HEK293 (cell line): Measurements from ENCODE around the gene MATN4.

ENCODE experiments used
- CTCF ChIA-PET: fragments of 350-600 bp; formaldehyde crosslinking; extraction: SDS; loops from one replicate; lab custom pipeline; 2021; ENCODE audit warnings: antibody characterized with exemption; lab: Yijun Ruan, JAX
- POLR2A ChIA-PET: fragments of 300-600 bp; formaldehyde crosslinking; extraction: SDS; loops from one replicate; lab custom pipeline; 2020; ENCODE audit warnings: antibody characterized with exemption, inconsistent platforms; lab: Yijun Ruan, JAX
- H3K27ac ChIP-seq: fragments of 200-500 bp; sonication (Bioruptor generic); 2 replicates; pipeline ENCODE4 v1.5.1; 2014; ENCODE audit warnings: low read depth, low read length, control low read depth, inconsistent platforms; ENCODE audit errors: extremely low read depth
- H3K36me3 ChIP-seq, 2 experiments: fragments of 200-500 bp in 1 of 2; sonication (Bioruptor generic) in 1 of 2; 1 replicate in 1 of 2; 2 replicates in 1 of 2; pipeline ENCODE4 v1.5.1; 2014 to 2017; ENCODE audit warnings: inconsistent platforms in 2 of 2, low read length in 2 of 2; ENCODE audit not compliant: control insufficient read depth in 2 of 2, insufficient read depth in 1 of 2
- H3K4me1 ChIP-seq: fragments of 200-500 bp; sonication (Bioruptor generic); 2 replicates; pipeline ENCODE4 v1.5.1; 2014; ENCODE audit warnings: mild to moderate bottlenecking, low read length, inconsistent platforms; ENCODE audit not compliant: control insufficient read depth, insufficient read depth
- H3K4me3 ChIP-seq: 2 replicates; pipeline ENCODE4 v1.5.1; 2011; ENCODE audit warnings: low read depth, mild to moderate bottlenecking, control low read depth, low read length, moderate library complexity
- H3K9me3 ChIP-seq: fragments of 200-500 bp; sonication (Bioruptor generic); 2 replicates; pipeline ENCODE4 v1.5.1; 2014; ENCODE audit warnings: low read depth, low read length, inconsistent platforms; ENCODE audit not compliant: control insufficient read depth, insufficient read depth
- KLF10 ChIP-seq: fragments of 450-650 bp; IDR thresholded peaks from 2 replicates; pipeline ENCODE4 v1.5.1; 2018; ENCODE audit warnings: missing biosample characterization, mild to moderate bottlenecking, missing genetic modification characterization
- KLF8 ChIP-seq: fragments of 450-650 bp; formaldehyde crosslinking; IDR thresholded peaks from 2 replicates; pipeline ENCODE4 v1.5.1; 2016; ENCODE audit warnings: missing biosample characterization, missing genetic modification characterization
- OSR2 ChIP-seq: fragments of 450-650 bp; formaldehyde crosslinking; IDR thresholded peaks from 2 replicates; pipeline ENCODE4 v1.5.1; 2016; ENCODE audit warnings: missing biosample characterization, missing genetic modification characterization
- OVOL3 ChIP-seq: fragments of 450-650 bp; formaldehyde crosslinking; IDR thresholded peaks from 2 replicates; pipeline ENCODE4 v1.5.1; 2016; ENCODE audit warnings: missing biosample characterization, missing genetic modification characterization
- RBAK ChIP-seq: fragments of 450-650 bp; formaldehyde crosslinking; IDR thresholded peaks from 2 replicates; pipeline ENCODE4 v1.5.1; 2016; ENCODE audit warnings: missing biosample characterization, missing genetic modification characterization
- WT1 ChIP-seq: fragments of 450-650 bp; formaldehyde crosslinking; IDR thresholded peaks from 2 replicates; pipeline ENCODE4 v1.5.1; 2016; ENCODE audit warnings: missing biosample characterization, missing genetic modification characterization
- ZBTB17 ChIP-seq: fragments of 450-650 bp; formaldehyde crosslinking; IDR thresholded peaks from 2 replicates; pipeline ENCODE4 v1.5.1; 2016; ENCODE audit warnings: missing biosample characterization, missing genetic modification characterization
- ZBTB26 ChIP-seq: fragments of 450-650 bp; formaldehyde crosslinking; optimal IDR thresholded peaks from 2 replicates; pipeline ENCODE3; 2016; ENCODE audit warnings: missing biosample characterization, mild to moderate bottlenecking, missing genetic modification characterization
- ZNF155 ChIP-seq: fragments of 450-650 bp; formaldehyde crosslinking; IDR thresholded peaks from 2 replicates; pipeline ENCODE4 v1.5.1; 2016; ENCODE audit warnings: missing biosample characterization, missing genetic modification characterization
- ZNF324 ChIP-seq: fragments of 450-650 bp; formaldehyde crosslinking; IDR thresholded peaks from 2 replicates; pipeline ENCODE4 v1.5.1; 2016; ENCODE audit warnings: missing biosample characterization, missing genetic modification characterization
- ZNF394 ChIP-seq: fragments of 450-650 bp; formaldehyde crosslinking; IDR thresholded peaks from 2 replicates; pipeline ENCODE4 v1.5.1; 2016; ENCODE audit warnings: missing biosample characterization, missing genetic modification characterization, mild to moderate bottlenecking, moderate library complexity, borderline replicate concordance
- ZNF600 ChIP-seq: fragments of 450-650 bp; formaldehyde crosslinking; IDR thresholded peaks from 2 replicates; pipeline ENCODE4 v1.5.1; 2016; ENCODE audit warnings: missing biosample characterization, missing genetic modification characterization
- ZNF777 ChIP-seq: fragments of 450-650 bp; formaldehyde crosslinking; IDR thresholded peaks from 2 replicates; pipeline ENCODE4 v1.5.1; 2017; ENCODE audit warnings: missing biosample characterization, missing genetic modification characterization, borderline replicate concordance
- ZNF843 ChIP-seq: fragments of 450-650 bp; formaldehyde crosslinking; IDR thresholded peaks from 2 replicates; pipeline ENCODE4 v1.5.1; 2016; ENCODE audit warnings: missing biosample characterization, missing genetic modification characterization
- TF ChIP-seq, protein P1 (sequence below): fragments of 450-650 bp; formaldehyde crosslinking; IDR thresholded peaks from 2 replicates; pipeline ENCODE4 v1.5.1; 2016; ENCODE audit warnings: missing biosample characterization, missing genetic modification characterization
- TF ChIP-seq, protein P2 (sequence below): fragments of 450-650 bp; formaldehyde crosslinking; IDR thresholded peaks from 2 replicates; pipeline ENCODE4 v1.5.1; 2016; ENCODE audit warnings: missing biosample characterization, missing genetic modification characterization

Gene MATN4

GRCh38 chr20:45266977-45267376 is 41.1 kb downstream of the MATN4 start (continued):
- TF ChIP-seq ZBTB17 = no peak
- no peak for TF ChIP-seq KLF8 (tag by site-specific recombination)
- TF ChIP-seq OVOL3 (tag by site-specific recombination) = no peak
- no peak for TF ChIP-seq OSR2 (tag by site-specific recombination)
- TF ChIP-seq WT1 (tag by site-specific recombination) = no peak
- no peak for TF ChIP-seq ZNF324 (tag by site-specific recombination)
- TF ChIP-seq ZNF394 (tag by site-specific recombination) = no peak
- no peak for TF ChIP-seq ZNF843 (tag by site-specific recombination)

GRCh38 chr20:45263556-45264266 is 44.4 kb downstream of the MATN4 start:
- no peaks in the 10 kb centered on the region for H3K4me1 ChIP-seq
- H3K4me3 ChIP-seq = no peak overlapping the region
- ChIA-PET CTCF (interaction anchor here (0.6 to 0.9 kb wide), 2 partner anchors 30 to 1027 kb away, joined by 3 to 6 read pairs; no protein-coding TSS in a partner anchor), POLR2A (no interaction called here)
- no peak for TF ChIP-seq ZBTB26 (tag by site-specific recombination)
- TF ChIP-seq ZNF155 (tag by site-specific recombination) = no peak
- no peak for TF ChIP-seq KLF10 (tag by site-specific recombination)
- TF ChIP-seq RBAK (tag by site-specific recombination) = no peak
- TF ChIP-seq, protein P1, sequence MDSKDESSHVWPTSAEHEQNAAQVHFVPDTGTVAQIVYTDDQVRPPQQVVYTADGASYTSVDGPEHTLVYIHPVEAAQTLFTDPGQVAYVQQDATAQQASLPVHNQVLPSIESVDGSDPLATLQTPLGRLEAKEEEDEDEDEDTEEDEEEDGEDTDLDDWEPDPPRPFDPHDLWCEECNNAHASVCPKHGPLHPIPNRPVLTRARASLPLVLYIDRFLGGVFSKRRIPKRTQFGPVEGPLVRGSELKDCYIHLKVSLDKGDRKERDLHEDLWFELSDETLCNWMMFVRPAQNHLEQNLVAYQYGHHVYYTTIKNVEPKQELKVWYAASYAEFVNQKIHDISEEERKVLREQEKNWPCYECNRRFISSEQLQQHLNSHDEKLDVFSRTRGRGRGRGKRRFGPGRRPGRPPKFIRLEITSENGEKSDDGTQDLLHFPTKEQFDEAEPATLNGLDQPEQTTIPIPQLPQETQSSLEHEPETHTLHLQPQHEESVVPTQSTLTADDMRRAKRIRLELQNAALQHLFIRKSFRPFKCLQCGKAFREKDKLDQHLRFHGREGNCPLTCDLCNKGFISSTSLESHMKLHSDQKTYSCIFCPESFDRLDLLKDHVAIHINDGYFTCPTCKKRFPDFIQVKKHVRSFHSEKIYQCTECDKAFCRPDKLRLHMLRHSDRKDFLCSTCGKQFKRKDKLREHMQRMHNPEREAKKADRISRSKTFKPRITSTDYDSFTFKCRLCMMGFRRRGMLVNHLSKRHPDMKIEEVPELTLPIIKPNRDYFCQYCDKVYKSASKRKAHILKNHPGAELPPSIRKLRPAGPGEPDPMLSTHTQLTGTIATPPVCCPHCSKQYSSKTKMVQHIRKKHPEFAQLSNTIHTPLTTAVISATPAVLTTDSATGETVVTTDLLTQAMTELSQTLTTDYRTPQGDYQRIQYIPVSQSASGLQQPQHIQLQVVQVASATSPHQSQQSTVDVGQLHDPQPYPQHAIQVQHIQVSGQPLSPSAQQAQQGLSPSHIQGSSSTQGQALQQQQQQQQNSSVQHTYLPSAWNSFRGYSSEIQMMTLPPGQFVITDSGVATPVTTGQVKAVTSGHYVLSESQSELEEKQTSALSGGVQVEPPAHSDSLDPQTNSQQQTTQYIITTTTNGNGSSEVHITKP (tag by site-specific recombination) = no peak
- no peak for TF ChIP-seq ZNF777 (tag by site-specific recombination)
- TF ChIP-seq WT1 (tag by site-specific recombination) = no peak
- TF ChIP-seq ZNF600 (tag by site-specific recombination) = no peak
- H3K27ac ChIP-seq = no peak overlapping the region
- no peaks in the 10 kb centered on the region for H3K9me3 ChIP-seq
- no peaks in the 10 kb centered on the region for H3K36me3 ChIP-seq

DNA sequence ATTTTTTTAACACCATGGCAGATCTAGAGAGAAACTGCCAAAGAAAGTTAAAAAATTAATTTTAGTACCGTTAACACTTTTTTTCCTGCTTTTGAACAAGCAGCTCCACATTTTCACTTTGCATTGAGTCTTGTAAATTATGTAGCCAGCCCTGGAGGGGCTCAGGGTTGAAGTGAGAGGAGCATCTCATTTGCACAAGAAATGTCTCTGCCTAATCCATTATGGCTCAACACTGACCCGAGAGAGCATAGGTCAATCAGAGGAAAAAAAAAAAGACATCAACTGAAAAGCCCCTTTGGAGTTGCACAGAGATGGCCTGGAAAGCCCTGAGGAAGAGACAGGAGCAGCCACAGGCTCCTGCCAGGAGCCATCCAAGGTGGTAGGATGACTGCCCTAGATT is 49.4 kb downstream of the MATN4 start:
- H3K27ac ChIP-seq = no peak overlapping the region
- no peaks in the 10 kb centered on the region for H3K9me3 ChIP-seq
- ChIA-PET POLR2A (no interaction called here), CTCF (interaction anchor here (0.6 kb wide), 1 partner anchor 220 kb away, joined by 3 read pairs; no protein-coding TSS in a partner anchor)
- H3K36me3 ChIP-seq = no peaks in the 10 kb centered on the region
- H3K4me3 ChIP-seq = no peak overlapping the region
- H3K4me1 ChIP-seq = no peaks in the 10 kb centered on the region; the same call in 1 of the 2 replicates
- TF ChIP-seq, protein P2, sequence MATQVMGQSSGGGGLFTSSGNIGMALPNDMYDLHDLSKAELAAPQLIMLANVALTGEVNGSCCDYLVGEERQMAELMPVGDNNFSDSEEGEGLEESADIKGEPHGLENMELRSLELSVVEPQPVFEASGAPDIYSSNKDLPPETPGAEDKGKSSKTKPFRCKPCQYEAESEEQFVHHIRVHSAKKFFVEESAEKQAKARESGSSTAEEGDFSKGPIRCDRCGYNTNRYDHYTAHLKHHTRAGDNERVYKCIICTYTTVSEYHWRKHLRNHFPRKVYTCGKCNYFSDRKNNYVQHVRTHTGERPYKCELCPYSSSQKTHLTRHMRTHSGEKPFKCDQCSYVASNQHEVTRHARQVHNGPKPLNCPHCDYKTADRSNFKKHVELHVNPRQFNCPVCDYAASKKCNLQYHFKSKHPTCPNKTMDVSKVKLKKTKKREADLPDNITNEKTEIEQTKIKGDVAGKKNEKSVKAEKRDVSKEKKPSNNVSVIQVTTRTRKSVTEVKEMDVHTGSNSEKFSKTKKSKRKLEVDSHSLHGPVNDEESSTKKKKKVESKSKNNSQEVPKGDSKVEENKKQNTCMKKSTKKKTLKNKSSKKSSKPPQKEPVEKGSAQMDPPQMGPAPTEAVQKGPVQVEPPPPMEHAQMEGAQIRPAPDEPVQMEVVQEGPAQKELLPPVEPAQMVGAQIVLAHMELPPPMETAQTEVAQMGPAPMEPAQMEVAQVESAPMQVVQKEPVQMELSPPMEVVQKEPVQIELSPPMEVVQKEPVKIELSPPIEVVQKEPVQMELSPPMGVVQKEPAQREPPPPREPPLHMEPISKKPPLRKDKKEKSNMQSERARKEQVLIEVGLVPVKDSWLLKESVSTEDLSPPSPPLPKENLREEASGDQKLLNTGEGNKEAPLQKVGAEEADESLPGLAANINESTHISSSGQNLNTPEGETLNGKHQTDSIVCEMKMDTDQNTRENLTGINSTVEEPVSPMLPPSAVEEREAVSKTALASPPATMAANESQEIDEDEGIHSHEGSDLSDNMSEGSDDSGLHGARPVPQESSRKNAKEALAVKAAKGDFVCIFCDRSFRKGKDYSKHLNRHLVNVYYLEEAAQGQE (tag by site-specific recombination) = no peak
